GM12892 (cell line): ENCODE results near the gene GIPC3.
A peak's percentile ranks its signal among the peaks of the same experiment; 100 is the strongest.

ENCODE experiments used
- DNase-seq: peaks from one replicate; pipeline ENCODE4 v3.0.0; 2011; ENCODE audit not compliant: insufficient read length
- FAIRE-seq: peaks from 2 replicates; lab custom pipeline; 2011; peaks lifted over from hg19 to GRCh38; lab: Jason Lieb, UNC
- POLR2A ChIP-seq: IDR thresholded peaks from 2 replicates; pipeline ENCODE4 v1.6.1; 2011; ENCODE audit warnings: low read depth, low read length, control low read depth
- POLR2AphosphoS5 ChIP-seq: IDR thresholded peaks from 2 replicates; pipeline ENCODE4 v1.6.1; 2011; ENCODE audit warnings: low read depth, low read length, control low read depth
- TAF1 ChIP-seq: IDR thresholded peaks from 2 replicates; pipeline ENCODE4 v1.6.1; 2011; ENCODE audit warnings: low read depth, mild to moderate bottlenecking, control low read depth, low read length, borderline replicate concordance

Gene GIPC3

DNA sequence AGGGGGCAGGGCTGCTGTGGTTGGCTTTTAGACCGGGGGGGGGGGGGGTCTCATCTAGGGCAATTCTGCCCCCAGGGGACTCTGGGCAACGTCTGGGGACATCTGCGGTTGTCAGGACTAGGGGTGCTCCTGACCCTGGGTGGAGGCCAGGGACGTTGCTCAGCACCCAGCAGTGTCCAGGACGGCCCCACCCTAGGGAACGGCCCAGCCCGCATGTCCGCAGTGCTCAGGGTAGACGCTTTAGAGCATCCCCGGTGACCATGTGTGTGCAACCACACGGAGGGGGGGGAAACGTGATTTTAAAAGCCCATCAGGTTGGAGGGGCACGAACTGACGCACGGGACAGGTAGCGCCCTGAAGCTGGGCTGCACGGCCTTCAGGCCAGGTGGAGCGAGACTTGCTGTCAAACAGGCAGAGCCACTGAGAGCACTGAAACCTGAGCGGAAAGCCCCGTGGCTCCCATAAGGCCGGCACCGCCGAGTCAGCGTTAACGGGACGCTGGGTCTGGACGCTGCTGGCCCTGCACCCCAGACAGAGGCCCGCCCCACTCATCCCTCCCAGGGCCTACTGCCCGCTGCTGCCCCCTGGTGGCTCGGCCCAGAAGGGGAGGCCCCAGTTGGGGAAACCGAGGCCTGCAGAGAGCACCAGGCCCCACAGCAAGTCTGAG lies 33.0 kb downstream of the GIPC3 start:
- peak; percentile 97 for DNase-seq
- TF ChIP-seq TAF1: no peak
- no peak for TF ChIP-seq POLR2A
- no peak for TF ChIP-seq POLR2AphosphoS5
- peak; percentile 36 for FAIRE-seq

DNA sequence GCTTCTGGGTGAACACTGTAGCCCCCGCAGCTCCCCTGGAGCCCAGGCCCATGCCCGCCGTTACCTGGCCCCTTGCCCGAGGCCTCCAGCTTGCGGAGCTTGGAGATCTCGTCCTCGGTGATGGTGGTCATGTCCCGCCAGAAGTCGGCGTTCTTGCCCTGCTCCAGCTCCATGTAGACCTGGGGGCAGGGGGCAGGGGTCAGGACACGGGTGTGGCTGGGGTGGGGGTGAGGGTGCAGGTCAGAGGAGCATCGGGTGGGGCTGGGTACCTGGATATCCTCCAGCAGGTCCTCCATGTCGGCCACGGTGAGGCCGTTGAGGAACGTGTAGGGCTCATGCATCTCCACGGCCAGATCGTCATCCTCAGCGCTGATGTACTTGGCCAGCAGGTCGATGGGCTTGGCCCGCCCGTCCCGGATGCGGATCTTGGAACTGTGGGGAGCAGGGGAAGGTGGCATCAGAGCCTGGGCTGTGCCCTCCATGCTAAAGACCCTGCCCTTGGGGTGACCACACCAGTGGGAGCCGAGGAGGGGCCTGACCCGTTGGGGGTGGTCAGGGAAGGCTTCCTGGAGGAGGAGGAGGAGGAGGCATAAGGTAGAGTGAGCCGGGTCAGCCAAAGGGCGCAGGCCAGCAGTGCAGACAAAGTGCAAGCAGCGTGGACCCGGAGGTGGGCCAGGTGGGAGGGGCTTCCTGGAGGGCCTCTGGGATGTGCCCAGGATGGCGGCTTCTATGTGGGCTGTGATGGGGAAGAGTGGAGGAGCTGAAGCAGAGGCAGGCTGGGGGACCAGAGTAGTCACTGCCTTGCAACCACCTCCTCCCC lies 33.7 kb downstream of the GIPC3 start:
- TF ChIP-seq POLR2AphosphoS5 (no peak), TAF1 (no peak), POLR2A (no peak)
- DNase-seq (no peak), FAIRE-seq (peak; percentile 40)

DNA sequence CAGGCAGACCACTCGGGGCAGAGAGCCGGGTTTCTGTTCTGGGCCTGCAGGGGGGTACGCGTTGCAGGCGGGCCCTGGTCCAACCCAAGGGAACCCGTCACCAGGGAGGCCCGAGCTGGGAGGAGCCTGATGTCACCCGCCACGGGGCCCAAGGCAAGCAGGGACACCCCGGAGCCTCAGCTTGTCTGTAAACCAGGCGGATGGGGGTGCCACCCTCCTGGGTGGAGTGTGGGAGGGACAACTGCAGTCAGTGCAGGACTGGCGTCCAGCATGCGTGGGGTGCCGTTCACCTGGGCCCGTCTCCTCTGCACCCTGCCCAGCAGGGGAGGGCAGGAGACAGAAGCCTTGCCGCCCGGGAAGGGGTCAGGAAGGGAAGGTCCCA lies 34.3 kb downstream of the GIPC3 start:
- no peak for DNase-seq
- TF ChIP-seq POLR2AphosphoS5: no peak
- no peak for TF ChIP-seq POLR2A
- TF ChIP-seq TAF1: no peak
- FAIRE-seq: no peak

- no peak; the same call in 1 of the 2 replicates for TF ChIP-seq POLR2AphosphoS5
- no peak for TF ChIP-seq TAF1
- TF ChIP-seq POLR2A: no peak
- FAIRE-seq (no peak), DNase-seq (no peak)
Measured at GRCh38 chr19:3620145-3620816, 35.0 kb downstream of the GIPC3 start.

GRCh38 chr19:3620817-3621547 lies 35.7 kb downstream of the GIPC3 start:
- DNase-seq (no peak), FAIRE-seq (no peak)
- TF ChIP-seq POLR2AphosphoS5 (no peak), POLR2A (no peak), TAF1 (no peak)

GRCh38 chr19:3621689-3622088 lies 36.4 kb downstream of the GIPC3 start:
- no peak for FAIRE-seq
- no peak for DNase-seq
- TF ChIP-seq TAF1: no peak
- no peak for TF ChIP-seq POLR2AphosphoS5
- TF ChIP-seq POLR2A: no peak

GRCh38 chr19:3622224-3622623 lies 36.9 kb downstream of the GIPC3 start:
- DNase-seq (no peak), FAIRE-seq (no peak)
- TF ChIP-seq POLR2AphosphoS5: no peak
- TF ChIP-seq TAF1: no peak
- TF ChIP-seq POLR2A: no peak

GRCh38 chr19:3623716-3624115 lies 38.4 kb downstream of the GIPC3 start:
- DNase-seq (no peak), FAIRE-seq (no peak)
- TF ChIP-seq POLR2AphosphoS5 (no peak), POLR2A (no peak), TAF1 (no peak)

GRCh38 chr19:3625996-3626472 lies 40.8 kb downstream of the GIPC3 start:
- TF ChIP-seq POLR2A (no peak), TAF1 (no peak), POLR2AphosphoS5 (no peak)
- DNase-seq: no peak
- no peak for FAIRE-seq

GRCh38 chr19:3626473-3627350 lies 41.4 kb downstream of the GIPC3 start, which contains the start of gene CACTIN:
Gene CACTIN, minus strand, starts transcription at chr19:3626790. Its CDS starts 28 bp downstream, at chr19:3626762.
- TF ChIP-seq TAF1 (peak; percentile 72), POLR2AphosphoS5 (peak; percentile 90), POLR2A (peak; percentile 97)
- peak; percentile 100 for DNase-seq
- FAIRE-seq: peak; percentile 100
